HEK293 (cell line): Measurements from ENCODE around the gene SLC39A5.
A peak's percentile ranks its signal among the peaks of the same experiment; 100 is the strongest.
"Not testable (repeated sequence)": the region's sequence is repeated elsewhere in the genome, so short reads cannot be mapped to it uniquely, and the experiment has no call there.

Experiments
- CTCF ChIA-PET: fragments of 350-600 bp; formaldehyde crosslinking; extraction: SDS; loops from one replicate; lab custom pipeline; 2021; ENCODE audit warnings: antibody characterized with exemption; lab: Yijun Ruan, JAX
- POLR2A ChIA-PET: fragments of 300-600 bp; formaldehyde crosslinking; extraction: SDS; loops from one replicate; lab custom pipeline; 2020; ENCODE audit warnings: antibody characterized with exemption, inconsistent platforms; lab: Yijun Ruan, JAX
- H3K27ac ChIP-seq: fragments of 200-500 bp; sonication (Bioruptor generic); 2 replicates; pipeline ENCODE4 v1.5.1; 2014; ENCODE audit warnings: low read depth, low read length, control low read depth, inconsistent platforms; ENCODE audit errors: extremely low read depth
- H3K36me3 ChIP-seq, 2 experiments: fragments of 200-500 bp in 1 of 2; sonication (Bioruptor generic) in 1 of 2; 1 replicate in 1 of 2; 2 replicates in 1 of 2; pipeline ENCODE4 v1.5.1; 2014 to 2017; ENCODE audit warnings: inconsistent platforms in 2 of 2, low read length in 2 of 2; ENCODE audit not compliant: control insufficient read depth in 2 of 2, insufficient read depth in 1 of 2
- H3K4me1 ChIP-seq: fragments of 200-500 bp; sonication (Bioruptor generic); 2 replicates; pipeline ENCODE4 v1.5.1; 2014; ENCODE audit warnings: mild to moderate bottlenecking, low read length, inconsistent platforms; ENCODE audit not compliant: control insufficient read depth, insufficient read depth
- H3K4me3 ChIP-seq: 2 replicates; pipeline ENCODE4 v1.5.1; 2011; ENCODE audit warnings: low read depth, mild to moderate bottlenecking, control low read depth, low read length, moderate library complexity
- H3K9me3 ChIP-seq: fragments of 200-500 bp; sonication (Bioruptor generic); 2 replicates; pipeline ENCODE4 v1.5.1; 2014; ENCODE audit warnings: low read depth, low read length, inconsistent platforms; ENCODE audit not compliant: control insufficient read depth, insufficient read depth
- KLF10 ChIP-seq: fragments of 450-650 bp; IDR thresholded peaks from 2 replicates; pipeline ENCODE4 v1.5.1; 2018; ENCODE audit warnings: missing biosample characterization, mild to moderate bottlenecking, missing genetic modification characterization
- SCRT1 ChIP-seq: fragments of 450-650 bp; formaldehyde crosslinking; IDR thresholded peaks from 2 replicates; pipeline ENCODE4 v1.5.1; 2016; ENCODE audit warnings: missing biosample characterization, missing genetic modification characterization, borderline replicate concordance
- ZBTB7A ChIP-seq: fragments of 450-650 bp; formaldehyde crosslinking; IDR thresholded peaks from 2 replicates; pipeline ENCODE4 v1.5.1; 2016; ENCODE audit warnings: low read depth, missing biosample characterization, missing genetic modification characterization
- ZNF112 ChIP-seq: fragments of 450-650 bp; formaldehyde crosslinking; IDR thresholded peaks from 2 replicates; pipeline ENCODE4 v1.5.0; 2017; ENCODE audit warnings: missing biosample characterization, missing genetic modification characterization
- ZNF175 ChIP-seq: fragments of 450-650 bp; formaldehyde crosslinking; IDR thresholded peaks from 2 replicates; pipeline ENCODE4 v1.5.1; 2016; ENCODE audit warnings: missing biosample characterization, missing genetic modification characterization
- ZNF18 ChIP-seq: fragments of 450-650 bp; formaldehyde crosslinking; IDR thresholded peaks from 2 replicates; pipeline ENCODE4 v1.5.1; 2016; ENCODE audit warnings: missing biosample characterization, missing genetic modification characterization
- ZNF239 ChIP-seq: fragments of 450-650 bp; formaldehyde crosslinking; IDR thresholded peaks from 2 replicates; pipeline ENCODE4 v1.5.1; 2016; ENCODE audit warnings: missing biosample characterization, missing genetic modification characterization
- ZNF248 ChIP-seq: fragments of 450-650 bp; formaldehyde crosslinking; IDR thresholded peaks from 2 replicates; pipeline ENCODE4 v1.5.1; 2017; ENCODE audit warnings: missing biosample characterization, missing genetic modification characterization
- ZNF266 ChIP-seq: fragments of 450-650 bp; formaldehyde crosslinking; IDR thresholded peaks from 2 replicates; pipeline ENCODE4 v1.5.1; 2016; ENCODE audit warnings: missing biosample characterization, missing genetic modification characterization, low read depth
- ZNF302 ChIP-seq: fragments of 450-650 bp; formaldehyde crosslinking; IDR thresholded peaks from 2 replicates; pipeline ENCODE4 v1.5.1; 2016; ENCODE audit warnings: missing biosample characterization, missing genetic modification characterization, low read depth
- ZNF366 ChIP-seq: fragments of 450-650 bp; formaldehyde crosslinking; conservative IDR thresholded peaks from 2 replicates; pipeline ENCODE4 v1.5.1; 2016; ENCODE audit warnings: missing biosample characterization, missing genetic modification characterization
- ZNF473 ChIP-seq: fragments of 450-650 bp; formaldehyde crosslinking; IDR thresholded peaks from 2 replicates; pipeline ENCODE4 v1.5.1; 2017; ENCODE audit warnings: missing biosample characterization, missing genetic modification characterization
- ZNF529 ChIP-seq: fragments of 450-650 bp; formaldehyde crosslinking; IDR thresholded peaks from 2 replicates; pipeline ENCODE4 v1.5.1; 2017; ENCODE audit warnings: missing genetic modification characterization, missing biosample characterization; ENCODE audit not compliant: insufficient replicate concordance
- ZNF560 ChIP-seq: fragments of 450-650 bp; formaldehyde crosslinking; IDR thresholded peaks from 2 replicates; pipeline ENCODE4 v1.5.1; 2017; ENCODE audit warnings: missing biosample characterization, missing genetic modification characterization, borderline replicate concordance
- ZNF626 ChIP-seq: fragments of 450-650 bp; sonication (Bioruptor Pico); formaldehyde crosslinking; IDR thresholded peaks from 2 replicates; pipeline ENCODE4 v1.5.1; 2018; ENCODE audit warnings: missing biosample characterization, missing genetic modification characterization, inconsistent platforms
- ZNF654 ChIP-seq: fragments of 450-650 bp; formaldehyde crosslinking; IDR thresholded peaks from 2 replicates; pipeline ENCODE4 v1.5.1; 2016; ENCODE audit warnings: low read depth, missing biosample characterization, missing genetic modification characterization
- ZNF768 ChIP-seq: fragments of 450-650 bp; formaldehyde crosslinking; IDR thresholded peaks from 2 replicates; pipeline ENCODE4 v1.5.1; 2018; ENCODE audit warnings: missing biosample characterization, mild to moderate bottlenecking, missing genetic modification characterization
- TF ChIP-seq, protein P1 (sequence below): fragments of 450-650 bp; formaldehyde crosslinking; IDR thresholded peaks from 2 replicates; pipeline ENCODE4 v1.5.1; 2016; ENCODE audit warnings: missing biosample characterization, missing genetic modification characterization

SLC39A5 gene

GRCh38 chr12:56280849-56281248 lies 51.0 kb downstream of the SLC39A5 start:
- H3K9me3 ChIP-seq = no peaks in the 10 kb centered on the region
- H3K4me1 ChIP-seq = no peaks in the 10 kb centered on the region
- peaks cover 85 to 86% of the 10 kb centered on the region in 2 experiments for H3K36me3 ChIP-seq
- H3K27ac ChIP-seq = no peak overlapping the region
- no peak for TF ChIP-seq ZNF529
- TF ChIP-seq ZNF248 (tag by site-specific recombination) = no peak
- no peak for TF ChIP-seq SCRT1
- no peak for TF ChIP-seq ZNF366 (tag by site-specific recombination)
- TF ChIP-seq KLF10 (tag by site-specific recombination) = no peak
- no peak for TF ChIP-seq ZBTB7A (tag by site-specific recombination)
- TF ChIP-seq ZNF18 (tag by site-specific recombination) = no peak
- TF ChIP-seq ZNF175 (tag by site-specific recombination) = no peak
- TF ChIP-seq ZNF473 (tag by site-specific recombination) = no peak
- H3K4me3 ChIP-seq = no peak overlapping the region
- CTCF ChIA-PET = interaction anchor here (1.5 kb wide), 1 partner anchor 22 kb away, joined by 3 read pairs; no protein-coding TSS in a partner anchor
- POLR2A ChIA-PET = interaction anchor here (0.9 kb wide), 1 partner anchor 13 kb away, joined by 5 read pairs; the partner anchor contains the start of gene COQ10A

DNA sequence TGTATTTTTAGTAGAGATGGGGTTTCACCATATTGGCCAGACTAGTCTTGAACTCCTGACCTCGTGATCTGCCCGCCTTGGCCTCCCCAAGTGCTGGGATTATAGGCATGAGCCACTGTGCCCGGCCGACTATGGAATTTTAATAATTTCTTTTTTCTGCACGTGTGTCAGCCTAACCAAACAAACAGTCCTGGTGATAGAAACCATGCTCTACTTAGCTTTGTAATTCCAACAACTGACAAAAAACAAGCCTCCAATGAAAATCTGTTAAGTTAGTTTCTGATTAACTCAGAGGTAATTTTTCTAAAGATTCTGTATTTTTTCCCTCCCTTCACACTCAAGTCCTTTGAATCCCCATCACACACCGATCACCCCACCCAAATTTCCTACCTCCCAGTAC lies 52.2 kb downstream of the SLC39A5 start:
- ChIA-PET CTCF (interaction anchor here (1.0 to 1.7 kb wide), 2 partner anchors 15 to 196 kb away, joined by 3 read pairs; partner anchors contain the start of gene COQ10A), POLR2A (no interaction called here)
- H3K36me3 ChIP-seq = peaks cover 77 to 85% of the 10 kb centered on the region in 2 experiments

DNA sequence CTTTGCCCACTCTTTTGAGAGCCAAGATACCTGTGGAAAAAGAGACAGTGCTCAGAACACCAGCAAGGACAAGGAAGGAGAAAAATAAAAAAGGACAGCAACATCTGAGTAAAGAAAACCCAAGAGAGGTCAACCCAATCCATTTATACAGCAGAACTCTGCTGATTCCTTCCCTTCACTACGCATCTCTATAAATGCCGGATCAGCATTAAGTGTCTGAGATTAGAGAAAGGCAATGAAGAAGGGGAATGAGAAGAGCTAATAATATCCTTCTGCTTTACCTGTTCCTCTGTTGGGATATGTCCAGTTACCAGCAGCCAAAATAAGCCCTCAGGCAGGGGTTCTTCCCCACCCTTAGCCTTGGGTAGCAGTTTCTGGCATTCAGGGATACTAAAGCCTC lies 52.7 kb downstream of the SLC39A5 start:
- H3K4me1 ChIP-seq = no peaks in the 10 kb centered on the region
- no peak overlapping the region for H3K27ac ChIP-seq
- ChIA-PET CTCF (interaction anchor here (0.9 to 1.7 kb wide), 2 partner anchors 16 to 24 kb away, joined by 3 to 4 read pairs; partner anchors contain the start of genes ANKRD52 and COQ10A), POLR2A (no interaction called here)
- peaks cover 76 to 84% of the 10 kb centered on the region in 2 experiments for H3K36me3 ChIP-seq
- no peak for TF ChIP-seq ZNF266 (tag by site-specific recombination)
- no peak for TF ChIP-seq ZNF768 (tag by site-specific recombination)
- no peak for TF ChIP-seq ZNF626 (tag by site-specific recombination)
- no peak for TF ChIP-seq ZNF239
- H3K9me3 ChIP-seq = no peaks in the 10 kb centered on the region
- no peak overlapping the region for H3K4me3 ChIP-seq

More for the DNA sequence above, 52.2 kb downstream of the SLC39A5 start:
- H3K27ac ChIP-seq = no peak overlapping the region
- H3K4me1 ChIP-seq = no peaks in the 10 kb centered on the region
- H3K4me3 ChIP-seq = no peak overlapping the region
- no peaks in the 10 kb centered on the region for H3K9me3 ChIP-seq
- no peak for TF ChIP-seq ZNF560 (tag by site-specific recombination)
- TF ChIP-seq ZNF654 = no peak
- TF ChIP-seq ZNF112 (tag by site-specific recombination) = no peak
- TF ChIP-seq ZNF302 = no peak

DNA sequence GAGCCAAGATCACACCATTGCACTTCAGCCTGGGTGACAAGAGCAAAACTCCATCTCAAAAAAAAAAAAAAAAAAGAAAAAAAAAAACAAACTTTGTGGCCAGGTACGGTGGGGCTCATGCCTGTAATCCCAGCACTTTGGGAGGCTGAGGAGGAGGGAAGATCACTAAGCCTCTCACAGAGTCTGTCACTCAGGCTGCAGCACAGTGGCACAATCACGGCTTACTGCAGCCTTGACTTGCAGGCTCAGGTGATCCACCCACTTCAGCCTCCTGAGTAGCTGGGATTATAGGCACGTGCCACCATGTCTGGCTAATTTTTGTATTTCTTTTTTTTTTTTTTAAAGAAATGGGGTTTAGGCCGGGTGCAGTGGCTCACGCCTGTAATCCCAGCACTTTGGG lies 54.4 kb downstream of the SLC39A5 start:
- CTCF ChIA-PET = interaction anchor here (0.6 kb wide), 1 partner anchor 9 kb away, joined by 3 read pairs; no protein-coding TSS in a partner anchor
- not testable (repeated sequence) for H3K4me1 ChIP-seq, H3K4me3 ChIP-seq, H3K9me3 ChIP-seq, H3K27ac ChIP-seq
- POLR2A ChIA-PET = interaction anchor here (1.3 kb wide), 1 partner anchor 18 kb away, joined by 3 read pairs; no protein-coding TSS in a partner anchor
- TF ChIP-seq, protein P1, sequence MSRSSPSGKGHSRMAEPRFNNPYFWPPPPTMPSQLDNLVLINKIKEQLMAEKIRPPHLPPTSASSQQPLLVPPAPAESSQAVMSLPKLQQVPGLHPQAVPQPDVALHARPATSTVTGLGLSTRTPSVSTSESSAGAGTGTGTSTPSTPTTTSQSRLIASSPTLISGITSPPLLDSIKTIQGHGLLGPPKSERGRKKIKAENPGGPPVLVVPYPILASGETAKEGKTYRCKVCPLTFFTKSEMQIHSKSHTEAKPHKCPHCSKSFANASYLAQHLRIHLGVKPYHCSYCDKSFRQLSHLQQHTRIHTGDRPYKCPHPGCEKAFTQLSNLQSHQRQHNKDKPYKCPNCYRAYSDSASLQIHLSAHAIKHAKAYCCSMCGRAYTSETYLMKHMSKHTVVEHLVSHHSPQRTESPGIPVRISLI (tag by site-specific recombination) = peak; percentile 67
- TF ChIP-seq, all 188 proteins: peak for 1; not testable (repeated sequence) for 187
- H3K36me3 ChIP-seq = peaks cover 68 to 80% of the 10 kb centered on the region in 2 experiments
